HG03521 (cell line): Measurements from ENCODE around the gene UBL7.

ENCODE experiments used
- ATAC-seq: cut with Tn5 transposase; IDR thresholded peaks from one replicate; pipeline ENCODE4 v1.9.1; 2021; ENCODE audit warnings: mild to moderate bottlenecking, moderate library complexity; ENCODE audit not compliant: unreplicated experiment

Gene UBL7

DNA sequence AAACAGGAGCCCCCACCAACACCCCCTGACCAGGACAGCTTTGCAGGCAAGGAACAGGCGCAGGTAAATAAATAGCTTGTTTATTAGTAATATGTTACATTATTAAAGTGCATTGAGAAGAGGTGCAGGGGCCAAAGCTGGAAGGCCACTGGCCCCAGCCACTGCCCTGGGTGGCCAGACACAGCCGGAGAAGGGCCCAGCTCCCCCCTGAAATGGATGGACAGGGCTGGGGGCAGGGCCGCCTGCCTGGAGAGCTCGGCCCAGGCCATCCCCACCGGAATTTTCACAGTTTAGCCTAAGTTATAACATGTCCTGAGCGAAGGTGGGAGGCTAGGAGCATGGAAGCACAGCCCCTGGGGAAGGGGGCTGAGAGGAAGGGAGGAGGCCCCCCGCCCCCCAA lies 51.7 kb downstream of the UBL7 start:
- ATAC-seq: no peak

DNA sequence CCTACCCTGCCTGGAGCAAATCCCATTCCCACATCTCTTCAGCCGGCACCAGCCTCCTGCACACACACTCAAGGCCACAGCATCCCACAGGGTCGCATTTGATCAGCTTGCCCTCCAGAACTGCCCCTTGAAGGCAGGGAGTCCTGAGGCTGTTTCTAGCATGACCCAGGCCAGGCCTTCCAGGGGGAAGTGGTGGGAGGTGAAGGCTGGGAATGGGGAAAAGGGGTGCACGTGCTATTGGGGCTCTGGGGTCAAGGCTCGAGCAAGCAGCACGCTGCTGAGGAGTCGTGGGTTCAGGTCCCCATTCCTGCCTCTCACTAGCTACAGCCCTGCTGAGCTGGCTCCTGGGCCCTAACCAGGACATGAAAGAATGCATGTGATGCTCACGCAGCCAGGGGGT lies 52.1 kb downstream of the UBL7 start:
- no peak for ATAC-seq

DNA sequence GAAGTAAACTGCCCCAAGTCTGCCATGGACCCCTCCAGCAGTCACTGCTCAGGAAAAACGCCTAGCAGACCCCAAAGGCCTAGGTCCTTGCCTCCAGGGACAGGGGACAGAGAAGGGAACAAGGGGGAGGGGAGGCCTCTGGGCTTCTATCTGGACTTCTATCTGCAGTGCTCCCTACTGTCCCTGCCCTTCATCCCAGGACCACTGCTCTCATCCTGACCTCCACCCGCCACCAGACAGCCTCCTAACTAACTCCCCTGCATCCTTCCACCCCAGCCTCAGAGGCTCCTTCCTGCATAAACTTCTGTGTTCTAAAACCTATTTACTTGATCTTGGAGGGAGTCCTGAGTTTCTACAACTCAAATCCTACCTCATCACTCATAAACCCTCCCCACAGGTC lies 52.6 kb downstream of the UBL7 start:
- ATAC-seq: no peak

DNA sequence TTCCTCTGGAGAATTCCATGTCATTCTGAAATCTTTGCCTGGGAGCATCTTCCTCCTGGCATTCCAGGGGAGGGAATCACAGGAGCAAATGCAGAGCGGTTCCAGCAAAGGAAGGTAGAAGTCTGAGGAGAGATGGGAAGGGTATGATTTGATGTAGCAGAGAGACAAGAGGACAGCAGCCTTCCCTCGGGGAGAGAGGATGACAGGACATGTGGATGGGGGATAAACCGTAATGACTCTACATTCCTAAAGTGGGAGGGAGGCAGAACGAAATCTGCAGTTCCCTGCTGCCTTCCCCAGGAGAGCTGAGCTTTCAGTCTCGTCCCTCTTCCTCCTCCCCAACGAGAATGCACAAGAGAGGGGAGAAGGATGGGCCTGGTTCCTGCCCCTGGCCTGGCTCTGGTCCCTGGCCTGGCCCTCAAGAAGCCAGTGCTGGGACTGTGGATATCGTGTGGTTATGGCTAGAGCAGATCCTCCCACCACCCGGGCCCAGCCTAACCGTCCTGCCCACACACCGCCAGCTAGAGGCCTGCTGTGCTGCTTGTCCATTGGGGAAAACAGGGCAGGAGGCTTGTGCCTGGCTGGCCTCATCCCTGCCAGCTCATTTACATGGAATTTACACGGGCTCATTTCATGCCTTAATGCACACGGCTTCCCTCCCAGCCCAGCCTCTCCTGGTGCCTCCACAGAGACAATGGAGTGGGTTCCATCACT lies 53.8 kb downstream of the UBL7 start:
- no peak for ATAC-seq

DNA sequence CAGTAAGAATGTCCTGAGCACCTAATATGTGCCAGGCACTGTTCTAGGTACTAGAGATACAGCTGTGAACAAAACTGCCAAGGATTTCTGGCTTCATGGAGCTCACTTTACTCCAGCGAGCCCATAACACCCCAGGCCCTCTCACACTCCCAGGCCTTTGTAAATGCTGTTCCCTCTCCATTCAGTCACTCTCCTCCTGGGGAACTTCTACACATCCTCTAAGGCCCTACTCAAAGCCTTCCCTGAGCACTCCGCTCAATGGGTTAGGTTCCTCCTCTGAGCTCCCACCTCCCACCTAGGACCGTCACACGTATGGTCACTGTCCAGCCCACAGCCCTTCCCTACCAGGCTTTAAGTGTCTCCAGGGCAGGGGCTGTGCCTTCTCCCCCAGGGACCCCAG lies 54.4 kb downstream of the UBL7 start:
- ATAC-seq: no peak

DNA sequence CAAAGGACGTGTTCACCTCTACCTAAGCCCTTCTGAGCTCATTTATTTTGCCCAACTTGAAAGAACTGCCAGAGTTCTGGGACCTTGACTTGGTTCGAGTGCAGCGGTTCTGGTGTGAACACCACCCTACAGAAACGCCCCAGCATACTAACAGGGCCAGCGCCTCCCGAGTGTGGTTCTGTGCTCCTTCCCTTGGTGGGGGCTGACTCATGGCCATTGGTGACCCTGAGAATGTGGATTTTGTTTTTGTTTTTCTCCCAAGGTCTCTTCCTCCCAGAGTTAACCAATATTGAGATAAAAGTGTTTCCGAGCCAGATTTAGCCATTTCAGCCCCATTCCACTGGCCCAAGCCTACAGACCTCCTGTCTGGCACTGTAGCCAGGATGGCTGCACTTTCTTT lies 55.1 kb downstream of the UBL7 start:
- no peak for ATAC-seq

DNA sequence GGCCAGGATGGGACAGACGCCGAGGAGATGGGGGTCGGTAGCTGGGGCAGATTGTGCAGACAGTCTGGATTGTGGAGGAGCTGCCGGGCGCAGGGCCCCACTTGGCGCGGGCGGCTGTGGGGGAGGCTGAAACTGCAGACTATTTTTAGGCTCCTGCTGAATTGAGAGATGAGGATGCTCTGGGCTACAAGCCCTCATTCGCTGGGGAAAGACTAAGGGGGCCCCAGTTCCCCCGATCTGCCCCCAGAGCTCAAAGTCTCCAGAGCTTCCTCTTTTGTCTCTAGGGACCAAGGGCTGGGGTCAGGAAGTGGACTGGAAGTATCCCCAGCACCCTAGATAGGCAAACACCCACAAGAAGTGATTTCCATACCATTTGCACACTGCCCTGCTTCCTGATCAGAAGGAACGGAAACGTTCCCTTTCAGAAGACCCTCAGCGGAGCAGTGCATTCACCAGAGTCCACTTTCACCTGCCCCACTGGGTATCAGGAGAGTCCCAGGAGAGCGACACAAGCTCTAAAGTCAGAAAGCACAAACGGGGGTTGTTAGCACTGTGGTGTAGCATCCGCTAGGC lies 56.9 kb downstream of the UBL7 start:
- ATAC-seq: peak; percentile 19

DNA sequence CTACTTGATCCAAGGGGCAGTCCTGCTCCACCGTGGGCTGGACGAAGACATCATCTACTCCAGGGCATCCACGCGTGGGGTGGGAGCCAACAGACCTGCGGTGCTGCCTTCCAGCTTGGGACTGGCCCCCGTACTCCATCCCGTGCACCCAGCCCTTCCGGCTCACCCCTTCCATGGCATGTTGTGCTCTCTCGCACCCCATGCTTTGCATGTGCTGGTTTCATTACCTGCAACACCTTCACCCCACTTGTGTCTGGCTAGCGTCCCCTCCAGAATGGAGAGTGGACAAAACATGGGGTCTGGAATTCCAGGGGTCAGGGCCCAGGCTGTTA lies 57.4 kb downstream of the UBL7 start:
- ATAC-seq: peak; percentile 2

DNA sequence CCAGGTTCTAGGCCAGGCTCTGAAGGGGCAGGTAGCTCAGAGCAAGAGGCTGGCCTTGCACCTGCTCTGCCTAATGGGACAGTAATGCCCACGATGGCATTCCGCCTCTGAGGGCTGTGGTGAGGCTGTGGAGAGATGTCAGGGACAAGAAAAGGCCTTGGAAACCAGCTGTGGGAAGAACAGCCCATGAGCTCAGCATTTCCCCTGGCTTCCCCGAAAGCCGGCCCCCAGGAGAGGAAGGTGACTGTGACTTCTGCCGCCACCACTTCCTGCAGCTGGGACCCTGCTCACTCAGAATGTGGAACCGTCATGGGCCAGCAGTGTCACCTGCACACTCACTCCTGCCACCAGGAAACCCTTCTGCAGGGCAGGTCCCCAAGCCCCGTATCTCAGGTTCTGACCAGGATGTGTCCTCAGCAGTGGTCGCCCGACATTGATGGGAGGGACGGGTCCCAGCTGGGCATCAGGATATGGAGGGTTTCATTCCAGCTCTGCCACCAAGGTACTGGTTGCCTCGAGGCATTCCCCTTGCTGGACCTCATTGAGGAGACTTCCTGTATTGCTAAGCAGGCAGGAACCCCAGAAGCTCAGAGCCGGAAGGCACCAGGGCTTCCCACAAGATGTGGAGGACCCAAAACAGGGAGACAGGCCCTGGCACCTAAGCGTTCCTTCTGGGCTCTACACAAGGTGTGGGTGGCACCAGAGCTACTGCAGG lies 57.9 kb downstream of the UBL7 start:
- ATAC-seq: peak; percentile 32

DNA sequence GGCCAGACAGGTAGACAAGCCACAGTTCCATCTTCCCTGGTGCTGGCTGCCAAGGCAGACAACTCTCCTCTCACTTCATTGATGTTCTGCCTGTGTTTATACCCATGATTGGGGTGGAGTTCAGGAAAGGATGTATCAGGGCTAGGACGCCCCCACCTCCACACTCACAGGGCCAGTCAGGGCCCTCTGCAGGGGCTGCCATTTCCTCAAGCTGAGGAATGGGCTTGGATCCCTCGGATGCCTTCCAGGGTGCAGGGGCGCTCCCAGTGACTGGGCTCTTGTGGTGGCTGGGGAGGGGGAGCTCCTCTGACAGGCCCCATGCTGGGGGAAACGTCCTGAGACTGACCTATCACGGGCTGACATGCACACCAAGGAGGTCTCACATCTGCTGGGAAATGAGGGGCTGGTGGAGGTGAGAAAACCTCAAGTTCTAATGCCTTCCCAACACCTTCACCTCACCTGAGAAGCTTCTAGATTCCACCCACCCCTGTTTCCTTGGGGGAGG lies 58.6 kb downstream of the UBL7 start:
- ATAC-seq: no peak

DNA sequence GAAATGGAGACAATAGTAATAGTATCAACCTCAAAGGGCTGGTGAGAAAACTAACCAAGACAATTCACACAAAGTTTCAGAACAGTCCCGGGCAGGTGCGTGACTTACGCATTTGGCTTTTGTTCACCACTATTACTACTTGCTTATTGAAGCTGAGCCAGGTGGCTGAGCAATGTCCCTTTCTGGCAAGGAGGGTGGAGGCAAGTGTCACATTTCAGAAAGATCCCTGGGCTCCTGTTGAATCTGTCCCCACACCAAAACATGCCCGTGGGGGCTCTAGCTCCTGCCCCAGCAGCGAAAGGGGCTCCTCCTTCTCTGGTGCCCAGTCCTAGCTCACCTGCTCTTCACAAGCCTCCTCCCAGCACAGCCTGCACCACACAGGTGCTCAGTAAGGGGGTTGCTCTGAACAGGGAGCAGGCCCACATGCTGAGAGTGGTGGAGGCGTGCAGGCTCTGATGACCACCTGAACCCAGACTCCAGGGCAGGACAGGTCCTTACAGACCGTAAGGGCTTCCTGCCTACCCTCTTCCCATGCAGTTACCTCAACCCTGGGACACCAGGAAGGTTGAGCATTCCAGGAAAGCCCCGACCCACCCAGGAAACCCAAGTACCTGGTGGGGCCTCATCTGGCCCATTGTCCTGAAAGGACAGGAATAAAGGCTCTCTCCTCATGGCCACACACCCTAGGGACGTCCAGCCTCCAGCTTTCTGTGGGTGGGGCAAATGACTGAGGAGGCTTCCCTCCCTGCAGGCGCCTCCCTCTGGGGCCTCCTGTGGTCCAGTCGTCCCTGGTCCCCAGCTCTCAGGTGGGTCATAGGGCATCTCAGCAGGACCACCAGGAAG lies 59.8 kb downstream of the UBL7 start:
- ATAC-seq: no peak

DNA sequence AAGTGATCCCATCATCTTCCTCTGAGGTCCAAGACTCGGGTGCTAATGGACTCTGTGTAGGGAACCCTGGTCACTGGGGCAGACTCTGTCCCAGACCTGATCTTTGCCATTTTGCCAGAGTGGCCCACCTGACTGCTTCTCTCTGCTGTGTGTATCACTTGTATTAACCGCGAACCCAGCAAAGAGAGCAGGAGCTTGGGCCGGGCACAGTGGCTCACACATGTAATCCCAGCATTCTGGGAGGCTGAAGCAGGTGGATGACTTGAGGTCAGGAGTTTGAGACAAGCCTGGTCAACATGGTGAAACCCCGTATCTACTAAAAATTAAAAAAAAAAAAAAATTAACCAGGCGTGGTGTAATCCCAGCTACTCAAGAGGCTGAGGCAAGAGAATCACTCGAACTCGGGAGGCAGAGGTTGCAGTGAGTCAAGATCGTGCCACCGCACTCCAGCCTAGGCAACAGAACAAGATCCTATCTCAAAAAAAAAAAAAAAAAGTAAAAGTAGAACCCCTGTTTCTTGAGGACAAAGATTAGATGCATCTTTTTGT lies 60.6 kb downstream of the UBL7 start:
- ATAC-seq: no peak

DNA sequence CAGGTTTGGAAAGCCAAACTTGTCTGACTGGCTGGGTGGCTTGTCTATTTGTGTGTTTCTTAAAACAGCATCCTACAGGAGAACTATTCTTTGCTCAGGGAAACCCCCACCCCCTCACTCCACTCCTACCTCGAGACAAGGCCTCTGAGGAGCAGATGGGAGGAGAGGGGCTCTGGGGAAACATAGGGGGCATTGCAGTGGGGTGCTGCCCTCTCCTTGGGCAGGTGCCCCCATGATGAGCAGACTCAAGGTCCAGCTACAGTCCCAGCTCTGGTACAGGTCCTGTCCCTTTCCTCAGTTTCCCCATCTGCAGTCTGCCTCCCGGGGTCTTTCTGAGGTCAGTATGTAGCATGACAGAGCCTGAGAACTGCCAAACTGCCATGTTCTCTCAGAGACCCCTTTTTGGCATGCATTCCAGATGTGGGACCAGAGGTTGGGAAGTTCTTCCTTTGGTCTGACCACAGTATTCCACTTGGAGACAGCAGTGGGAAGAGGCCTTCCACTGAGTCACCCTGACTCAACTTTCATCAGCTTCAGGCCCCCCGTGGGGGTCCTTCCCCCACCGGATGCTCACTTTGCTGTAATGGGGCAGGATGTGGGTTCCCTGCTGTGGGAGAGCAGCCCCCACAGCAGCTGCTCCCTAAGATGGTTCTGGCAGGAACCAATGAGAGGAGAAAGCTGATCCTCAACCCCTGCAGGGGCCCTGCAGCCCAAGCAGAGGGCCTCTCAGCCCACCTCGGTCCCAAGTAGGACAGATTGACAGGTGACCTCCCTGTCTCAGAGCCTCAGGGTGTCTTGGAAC lies 61.2 kb downstream of the UBL7 start:
- no peak for ATAC-seq

DNA sequence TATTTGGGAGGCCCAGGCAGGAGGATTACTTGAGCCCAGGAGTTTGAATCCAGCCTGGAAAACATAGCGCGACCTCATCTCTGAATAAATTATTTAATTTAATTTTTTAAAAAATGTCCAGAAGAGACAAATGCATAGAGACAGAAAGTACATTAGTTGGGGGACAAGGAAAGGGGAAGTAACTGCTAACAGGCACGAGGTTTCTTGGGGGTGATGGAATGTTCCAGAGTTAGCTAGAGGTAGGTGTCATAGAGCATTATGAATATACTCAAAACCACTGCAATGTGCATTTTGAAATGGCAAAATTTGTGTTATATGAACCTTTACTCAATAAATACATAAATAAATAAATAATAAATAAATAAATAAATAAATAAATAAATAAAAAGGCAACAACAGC lies 61.9 kb downstream of the UBL7 start:
- no peak for ATAC-seq

DNA sequence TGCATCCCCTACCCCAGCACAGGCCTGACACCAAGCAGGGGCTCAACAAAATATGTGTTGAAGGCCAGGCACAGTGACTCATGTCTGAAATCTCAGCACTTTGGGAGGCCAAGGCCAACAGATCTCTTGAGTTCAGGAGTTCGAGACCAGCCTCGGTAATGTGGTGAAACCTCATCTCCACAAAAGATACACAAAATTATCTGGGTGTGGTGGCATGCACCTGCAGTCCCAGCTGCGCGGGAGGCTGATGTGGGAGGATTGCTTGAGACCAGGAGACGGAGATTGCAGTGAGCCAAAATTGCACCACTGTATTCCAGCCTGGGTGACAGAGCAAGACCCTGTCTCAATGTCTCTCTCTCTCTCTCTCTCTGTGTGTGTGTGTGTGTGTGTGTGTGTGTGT lies 62.8 kb downstream of the UBL7 start:
- no peak for ATAC-seq

DNA sequence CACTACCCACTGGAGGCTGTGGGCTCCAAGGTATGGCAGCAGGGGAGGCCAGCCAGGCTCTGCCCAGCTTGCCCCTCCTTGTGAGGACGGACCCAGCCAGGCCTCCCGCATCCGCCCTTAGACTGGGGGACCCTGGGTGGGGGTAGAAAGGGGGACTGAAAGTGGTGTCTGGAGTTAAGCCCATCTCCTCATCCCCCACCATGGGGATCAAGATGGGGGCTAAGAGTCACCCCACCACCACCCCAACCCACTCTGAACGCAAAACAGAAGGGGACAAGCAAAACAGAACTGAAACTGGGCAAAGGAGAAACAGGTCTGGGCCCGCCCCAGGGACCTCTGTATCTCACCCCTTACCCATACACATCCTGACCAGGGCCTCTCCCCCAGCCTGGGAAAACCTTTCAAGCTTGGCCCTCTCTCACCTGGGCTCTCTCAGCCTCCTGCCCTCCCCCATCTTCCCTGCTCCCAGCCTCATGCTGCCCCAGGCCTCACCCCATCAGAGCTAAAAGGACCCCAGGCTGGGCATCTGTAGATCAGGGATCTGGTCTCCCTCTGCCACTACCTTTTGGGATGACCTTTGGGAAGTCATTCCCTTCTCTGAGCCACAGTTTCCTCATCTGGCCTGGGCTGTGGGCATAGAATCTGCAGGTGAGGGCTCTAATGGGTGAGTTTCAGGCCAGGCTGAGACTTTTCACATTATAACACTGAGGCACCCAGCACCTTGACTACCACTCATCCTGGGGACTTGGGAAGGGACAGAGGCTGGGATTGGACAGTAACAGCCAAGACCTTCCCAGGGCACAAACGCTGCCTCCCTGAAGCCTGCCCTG lies 63.5 kb downstream of the UBL7 start:
- no peak for ATAC-seq

DNA sequence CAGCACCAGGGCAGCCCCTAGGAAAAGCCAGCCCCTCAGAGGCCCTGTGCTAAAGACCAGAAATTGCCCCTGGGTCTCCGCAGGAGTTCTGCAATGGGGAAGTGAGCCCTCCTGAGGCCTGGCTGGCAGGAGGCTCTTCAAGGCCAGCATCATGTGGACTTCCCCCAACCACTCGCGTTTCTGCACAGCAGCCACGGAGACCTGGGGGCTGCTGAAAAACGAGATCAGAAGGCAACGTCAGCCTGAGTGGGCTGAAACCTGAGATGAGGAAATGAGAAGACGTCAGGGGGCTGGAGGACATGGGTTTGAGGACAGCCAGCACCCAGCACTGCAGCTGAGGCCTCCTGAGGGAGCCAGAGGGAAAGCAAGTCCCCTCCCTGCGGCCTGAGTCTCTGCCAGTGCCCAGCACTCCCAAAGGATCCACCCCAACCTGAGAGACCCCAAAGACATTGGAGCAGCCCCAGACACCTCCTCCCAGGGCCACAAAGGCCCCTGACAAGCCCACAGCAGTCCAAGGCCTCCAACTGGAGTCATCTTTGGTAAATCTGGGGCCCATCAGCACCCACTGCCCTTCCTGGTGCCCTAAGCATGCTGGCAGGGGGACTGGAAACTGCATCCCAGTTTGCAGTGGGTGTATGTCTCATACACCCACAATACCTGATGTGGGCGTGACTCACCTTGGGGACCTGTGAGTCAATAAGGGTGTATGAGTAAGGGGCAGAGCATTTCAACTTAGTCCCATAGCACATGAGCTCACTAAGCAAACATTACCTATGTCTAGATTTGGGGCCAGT lies 64.3 kb downstream of the UBL7 start:
- ATAC-seq: peak; percentile 32

DNA sequence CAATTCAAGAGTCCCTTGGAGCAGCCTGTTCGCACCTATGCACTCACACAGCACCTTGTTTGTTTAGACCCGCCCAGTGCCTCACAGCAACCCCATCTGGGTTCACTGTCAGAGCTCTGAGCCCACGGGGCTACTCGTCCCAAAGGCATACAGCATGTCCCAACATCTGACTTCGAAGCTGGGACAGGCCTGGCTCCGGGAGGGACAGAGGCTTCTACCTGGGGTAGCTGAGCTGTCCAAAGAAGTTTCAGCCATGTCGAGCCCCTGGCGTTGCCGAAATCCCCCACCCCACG lies 64.9 kb downstream of the UBL7 start:
- ATAC-seq: no peak
